Omental fat pad (tissue), 4 donors: ENCODE data around the gene UBAC1. TPM values are rescaled to one million over a fixed set of nuclear protein-coding genes. Genes with fewer than 3 reads are reported as not detected.

Experiments used
- ATAC-seq: fragments of 150-250 bp; one replicate; pipeline ENCODE4 v1.9.1; 2016; ENCODE audit warnings: mild to moderate bottlenecking, moderate library complexity; ENCODE audit not compliant: low FRiP score
- DNase-seq: peaks from one replicate; pipeline ENCODE4 v3.0.0-alpha.2; 2019; ENCODE audit warnings: low spot score
- CTCF ChIP-seq, 3 donors: fragments of 450-650 bp; IDR thresholded peaks; one replicate each; pipeline ENCODE4 v1.5.1; 2016 to 2017; ENCODE audit warnings: antibody characterized with exemption in 3 of 3, mild to moderate bottlenecking in 3 of 3, moderate library complexity in 2 of 3
- total RNA-seq, 4 donors: library from RNA; depleted of rRNA; stranded (reverse); fragments of >200 nt; gene quantifications; one replicate each; pipeline ENCODE4 v1.1.0, GENCODE V29; 2016

Gene UBAC1
- total RNA-seq, 4 donors from 2014 or later = 28.4 to 56.7 (median 34.6) TPM

DNA sequence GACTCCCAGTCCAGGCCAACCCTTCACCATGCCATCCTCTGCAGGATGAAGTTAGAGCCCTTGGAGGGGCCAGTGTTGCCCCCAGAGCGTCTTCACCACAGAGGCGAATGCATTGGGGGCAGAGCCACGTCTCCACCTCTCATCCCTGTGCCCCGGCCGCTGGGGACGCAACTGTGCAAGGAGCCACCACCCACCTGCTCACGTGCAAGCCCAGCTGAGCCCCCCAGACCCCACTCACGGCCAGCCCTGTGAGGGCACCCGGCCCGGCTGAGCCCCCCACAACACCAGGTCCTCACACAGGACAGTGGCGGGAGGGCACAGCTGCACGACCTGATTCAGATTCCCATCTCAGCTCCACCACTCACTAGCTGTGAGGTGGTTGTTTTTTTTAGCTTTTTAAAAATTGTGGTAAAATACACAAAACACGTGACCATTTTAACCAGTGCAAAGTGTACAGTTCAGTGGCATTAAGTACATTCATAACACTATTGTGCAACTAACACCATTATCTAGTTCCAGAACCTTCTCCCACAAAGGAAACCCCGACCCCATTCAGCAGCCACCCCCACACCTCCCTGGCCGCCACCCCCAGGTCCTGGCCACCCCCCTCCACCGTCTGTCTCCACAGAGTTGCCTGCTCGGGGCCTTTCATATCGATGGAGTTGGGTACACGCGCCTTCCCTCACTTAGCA, 33.5 kb upstream of the UBAC1 start:
- ATAC-seq (no peak), DNase-seq (no peak)
- no peak for TF ChIP-seq CTCF (IDR thresholded peaks at IDR 0.05)

DNA sequence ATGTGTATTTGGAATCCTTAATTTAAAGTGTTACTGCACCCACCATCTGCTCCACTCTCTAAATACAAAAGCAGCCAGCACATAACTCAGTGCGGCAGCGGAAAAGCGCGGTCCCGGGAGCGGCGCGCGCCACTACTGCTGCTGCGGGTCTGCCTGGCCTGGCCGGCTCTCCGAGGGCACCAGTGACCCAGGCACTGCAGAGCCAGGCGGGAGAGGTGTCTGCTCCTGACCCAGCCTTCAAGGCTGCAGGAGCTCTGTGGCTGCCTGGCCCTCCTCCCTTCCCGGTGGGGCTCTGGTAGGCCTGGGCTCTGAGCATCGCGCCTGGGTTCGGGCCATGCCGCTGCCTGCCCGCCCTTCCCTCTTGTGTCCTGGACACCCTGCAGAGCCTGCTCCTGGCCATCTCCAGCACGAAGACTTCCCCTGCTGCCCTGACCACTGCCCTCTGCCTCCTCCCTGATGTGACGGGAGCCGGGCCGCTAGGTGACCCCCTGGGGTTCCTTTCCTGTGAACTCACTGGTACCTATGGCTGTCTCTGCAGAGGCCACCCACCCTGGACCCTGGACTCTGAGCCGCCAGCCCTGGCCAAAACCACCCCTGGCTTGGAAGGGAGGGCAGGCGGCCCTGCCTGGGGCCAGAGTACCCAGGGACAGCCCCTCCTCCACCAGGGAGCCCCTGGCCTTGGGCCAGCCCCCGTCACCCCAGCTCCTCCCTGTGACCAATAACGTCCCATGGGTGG, 32.8 kb upstream of the UBAC1 start:
- DNase-seq = no peak
- no peak for ATAC-seq
- TF ChIP-seq CTCF (IDR thresholded peaks at IDR 0.05) = no peak

GRCh38 chr9:135993409-135993742, 32.2 kb upstream of the UBAC1 start:
- DNase-seq (no peak), ATAC-seq (no peak)
- TF ChIP-seq CTCF (IDR thresholded peaks at IDR 0.05) = no peak

DNA sequence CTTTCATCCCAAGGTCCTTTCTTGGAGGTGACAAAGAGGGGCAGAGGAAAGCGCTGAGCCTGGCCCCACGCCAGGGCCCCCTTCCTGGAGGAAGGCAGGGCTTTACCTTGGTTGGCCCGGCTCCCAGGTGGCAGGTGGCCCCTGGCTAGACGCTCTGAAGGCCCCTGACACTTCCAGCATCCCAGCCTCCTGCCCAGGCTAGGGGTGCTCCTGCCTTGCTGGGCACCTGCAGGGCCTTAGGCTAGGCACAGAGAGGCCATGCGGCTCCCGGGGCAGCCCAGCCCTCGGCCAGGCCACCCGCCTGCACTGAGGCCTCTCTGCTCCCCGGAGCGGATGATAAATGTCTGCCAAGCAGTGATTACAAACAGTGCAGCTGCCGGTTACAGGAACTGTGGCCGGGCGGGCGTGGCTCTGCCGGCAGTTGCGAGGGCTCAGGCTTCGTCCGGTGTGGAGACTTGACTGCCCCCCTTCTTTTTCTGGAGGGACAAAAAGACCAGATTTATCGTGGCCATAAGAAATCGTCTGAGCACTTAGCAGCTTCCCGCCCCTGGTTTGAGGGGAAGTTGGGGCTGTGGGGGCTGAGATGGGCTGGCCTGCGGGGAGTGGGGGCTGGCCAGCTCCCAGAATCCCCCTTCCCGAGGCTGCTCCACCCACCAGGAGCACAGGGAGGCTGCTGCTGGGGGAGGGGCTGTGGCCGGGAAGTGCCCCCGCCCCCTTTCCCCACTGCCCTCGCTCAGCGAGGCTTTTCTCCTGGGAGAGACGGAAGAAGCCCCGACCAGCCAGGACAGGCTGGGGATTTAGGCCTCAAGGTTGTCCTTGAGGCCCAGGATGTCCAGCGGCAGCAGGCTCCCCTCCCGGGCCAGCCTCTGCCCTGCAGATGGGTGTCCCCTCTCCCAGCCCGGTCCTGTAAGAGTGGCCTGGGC, 31.6 kb upstream of the UBAC1 start:
- ATAC-seq (peak; percentile 83), DNase-seq (peak; percentile 49)
- no peak for TF ChIP-seq CTCF (IDR thresholded peaks at IDR 0.05)

DNA sequence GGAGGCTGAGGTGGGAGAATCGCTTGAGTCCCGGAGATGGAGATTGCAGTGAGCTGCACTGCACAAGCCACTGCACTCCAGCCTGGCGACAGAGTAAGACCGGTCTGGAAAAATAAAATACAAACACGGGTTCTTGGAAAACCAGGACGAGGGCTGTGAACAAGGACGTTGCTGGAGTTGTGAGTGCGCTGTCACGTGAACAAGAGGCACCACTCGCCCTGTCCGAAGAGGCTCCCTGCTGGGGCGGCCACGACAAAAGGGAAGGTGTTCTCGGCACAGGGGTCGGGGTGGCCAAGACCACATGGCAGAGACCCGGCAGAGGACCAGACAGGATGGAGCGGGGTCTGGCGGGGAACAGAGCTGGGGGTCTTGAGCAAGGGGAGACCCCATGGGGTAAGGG, 30.6 kb upstream of the UBAC1 start:
- DNase-seq (no peak), ATAC-seq (no peak)
- no peak for TF ChIP-seq CTCF (IDR thresholded peaks at IDR 0.05)

DNA sequence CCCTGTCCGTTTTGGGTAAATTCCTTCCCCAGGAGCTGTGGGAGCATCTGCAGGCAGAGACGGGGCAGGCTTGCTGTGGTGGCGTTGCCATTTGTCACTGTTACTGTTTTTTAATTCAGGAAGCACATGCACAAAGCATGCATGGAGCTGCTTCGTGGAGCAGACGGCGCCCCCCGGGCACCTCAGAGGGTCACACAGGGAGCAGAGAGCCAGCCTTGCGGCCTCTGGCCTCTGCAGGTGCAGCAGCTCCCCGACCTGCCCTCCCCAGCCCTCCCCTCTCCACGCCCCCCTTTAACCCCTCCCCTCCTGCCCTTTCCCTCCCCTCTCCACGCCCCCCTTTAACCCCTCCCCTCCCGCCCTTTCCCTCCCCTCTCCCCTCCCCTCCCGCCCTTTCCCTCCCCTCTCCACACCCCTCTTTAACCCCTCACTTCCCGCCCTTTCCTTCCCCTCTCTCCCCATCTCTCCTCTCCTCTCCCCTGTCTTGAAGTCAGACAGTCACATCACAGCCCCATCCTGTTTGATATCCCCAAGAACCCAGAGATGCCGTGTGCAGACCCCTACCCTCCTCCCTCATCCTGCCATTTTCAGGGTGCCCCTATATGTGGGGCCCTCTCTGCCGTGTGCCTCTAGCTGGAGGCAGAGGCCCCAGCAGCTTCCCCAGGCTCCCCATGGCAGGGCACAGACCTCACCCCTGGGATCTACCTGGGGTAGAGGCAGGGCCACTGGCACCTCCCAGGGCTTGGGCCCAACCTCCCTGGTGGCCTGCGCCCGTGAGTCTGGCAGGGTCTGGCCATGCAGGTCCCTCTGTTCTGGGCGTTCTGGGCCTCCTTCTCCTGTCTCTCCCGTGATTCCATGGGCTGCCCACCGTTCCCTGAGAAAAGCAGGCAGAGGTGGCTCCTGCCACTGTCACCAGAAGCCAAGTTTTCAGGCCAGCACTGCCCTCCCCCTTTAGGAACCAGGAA, 29.6 kb upstream of the UBAC1 start:
- DNase-seq (no peak), ATAC-seq (no peak)
- no peak for TF ChIP-seq CTCF (IDR thresholded peaks at IDR 0.05)
